Subcutaneous adipose tissue (tissue), 4 donors: ENCODE measurements around the gene ANXA3. TPM values are rescaled to one million over a fixed set of nuclear protein-coding genes. Genes with fewer than 3 reads are reported as not detected.

Source experiments
- total RNA-seq, 4 donors: library from RNA; depleted of rRNA; stranded (reverse); fragments of >200 nt; gene quantifications; one replicate each; pipeline ENCODE4 v1.1.0, GENCODE V29; 2016
- TF ChIP-seq, protein P1 (sequence below): fragments of 450-650 bp; IDR thresholded peaks from one replicate; pipeline ENCODE4 v1.5.1; 2016; ENCODE audit warnings: low read depth, mild to moderate bottlenecking, control low read depth, antibody characterized with exemption, moderate library complexity

The ANXA3 gene
- total RNA-seq, 4 donors from 2014 or later = 11.4 to 143 (median 66.1) TPM

DNA sequence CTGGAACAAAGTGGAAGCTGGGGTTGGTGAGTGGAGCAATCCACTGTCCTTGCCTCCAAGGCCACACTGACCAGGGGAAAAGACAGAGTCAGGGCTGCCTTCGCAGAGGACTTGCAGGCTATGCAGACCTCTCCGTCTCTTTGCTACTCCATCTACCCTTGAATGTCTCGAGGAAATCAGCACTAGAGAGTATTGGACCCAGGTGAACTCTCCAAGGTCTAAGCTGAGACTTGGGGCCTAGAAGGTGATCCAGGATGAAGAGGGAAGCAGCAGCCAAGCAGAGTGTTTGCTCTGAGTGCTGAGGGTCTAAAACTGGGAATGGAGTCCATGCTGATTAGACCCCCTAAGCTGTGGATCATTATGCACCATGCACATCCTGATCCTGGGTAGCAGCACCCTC is 54.5 kb downstream of the ANXA3 start:
- TF ChIP-seq, protein P1, sequence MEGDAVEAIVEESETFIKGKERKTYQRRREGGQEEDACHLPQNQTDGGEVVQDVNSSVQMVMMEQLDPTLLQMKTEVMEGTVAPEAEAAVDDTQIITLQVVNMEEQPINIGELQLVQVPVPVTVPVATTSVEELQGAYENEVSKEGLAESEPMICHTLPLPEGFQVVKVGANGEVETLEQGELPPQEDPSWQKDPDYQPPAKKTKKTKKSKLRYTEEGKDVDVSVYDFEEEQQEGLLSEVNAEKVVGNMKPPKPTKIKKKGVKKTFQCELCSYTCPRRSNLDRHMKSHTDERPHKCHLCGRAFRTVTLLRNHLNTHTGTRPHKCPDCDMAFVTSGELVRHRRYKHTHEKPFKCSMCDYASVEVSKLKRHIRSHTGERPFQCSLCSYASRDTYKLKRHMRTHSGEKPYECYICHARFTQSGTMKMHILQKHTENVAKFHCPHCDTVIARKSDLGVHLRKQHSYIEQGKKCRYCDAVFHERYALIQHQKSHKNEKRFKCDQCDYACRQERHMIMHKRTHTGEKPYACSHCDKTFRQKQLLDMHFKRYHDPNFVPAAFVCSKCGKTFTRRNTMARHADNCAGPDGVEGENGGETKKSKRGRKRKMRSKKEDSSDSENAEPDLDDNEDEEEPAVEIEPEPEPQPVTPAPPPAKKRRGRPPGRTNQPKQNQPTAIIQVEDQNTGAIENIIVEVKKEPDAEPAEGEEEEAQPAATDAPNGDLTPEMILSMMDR = no peak

DNA sequence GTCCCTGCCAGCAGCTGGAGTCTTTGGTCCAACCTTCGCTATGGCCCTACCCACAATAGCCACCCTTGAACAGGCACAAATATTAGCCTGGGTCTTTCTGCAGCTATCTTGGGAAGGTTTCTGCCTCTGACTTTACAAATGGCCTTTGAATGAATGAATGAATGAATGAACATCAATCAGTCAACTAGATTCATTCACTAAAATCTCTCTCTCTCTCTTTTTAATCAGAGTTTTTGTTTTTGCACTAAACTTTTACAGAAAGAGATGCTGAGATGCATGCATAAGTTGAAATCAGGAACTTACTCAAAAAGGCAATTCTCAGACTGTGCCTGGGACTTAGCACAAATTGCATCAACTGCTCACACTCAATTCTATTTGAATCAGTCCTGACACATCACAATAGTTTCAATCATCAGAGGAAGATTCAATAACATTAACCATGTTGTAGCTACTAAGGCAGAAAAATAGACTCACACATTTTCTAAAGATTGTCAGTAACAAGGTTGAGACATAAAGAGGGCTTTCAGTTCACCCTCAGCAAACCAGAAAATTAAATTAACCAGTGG is 55.0 kb downstream of the ANXA3 start:
- TF ChIP-seq, protein P1 = no peak

DNA sequence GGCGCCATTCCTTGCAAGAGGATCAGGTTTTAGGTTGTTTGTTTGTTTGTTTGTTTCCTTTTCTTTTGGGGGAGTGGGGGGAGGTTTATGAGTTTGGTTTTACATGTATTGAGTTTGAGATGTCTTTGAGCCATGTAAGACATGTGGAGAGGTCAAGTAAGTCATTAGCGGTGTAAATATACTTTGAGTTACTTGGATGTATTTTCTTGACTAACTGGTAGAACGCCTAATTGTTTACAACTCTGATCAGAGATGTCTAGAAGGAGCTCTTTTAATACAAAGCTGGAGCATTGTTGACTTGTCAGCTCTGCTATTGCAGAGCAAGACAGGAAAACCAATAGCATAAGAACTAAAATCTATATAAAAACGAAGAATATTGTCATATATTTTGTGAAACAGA is 57.1 kb downstream of the ANXA3 start:
- TF ChIP-seq, protein P1 = no peak

DNA sequence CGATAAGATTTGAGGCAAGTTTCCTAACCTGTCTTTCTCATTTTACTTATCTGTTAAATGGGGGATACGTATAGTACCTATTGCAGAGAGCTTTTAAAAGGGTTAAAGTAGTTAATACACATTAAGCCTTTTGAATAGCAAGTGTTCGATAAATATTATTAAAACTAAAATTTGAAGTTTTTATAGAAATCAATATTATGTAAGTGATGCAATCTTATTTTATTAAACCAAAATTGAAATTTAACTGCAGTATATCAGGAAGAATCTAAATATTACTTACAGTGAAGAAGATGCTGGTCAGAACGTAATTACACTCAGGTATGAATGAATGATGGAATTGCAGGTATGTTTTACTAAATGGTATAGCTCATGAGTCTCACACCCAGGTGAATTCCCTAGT is 58.0 kb downstream of the ANXA3 start:
- TF ChIP-seq, protein P1 = no peak

DNA sequence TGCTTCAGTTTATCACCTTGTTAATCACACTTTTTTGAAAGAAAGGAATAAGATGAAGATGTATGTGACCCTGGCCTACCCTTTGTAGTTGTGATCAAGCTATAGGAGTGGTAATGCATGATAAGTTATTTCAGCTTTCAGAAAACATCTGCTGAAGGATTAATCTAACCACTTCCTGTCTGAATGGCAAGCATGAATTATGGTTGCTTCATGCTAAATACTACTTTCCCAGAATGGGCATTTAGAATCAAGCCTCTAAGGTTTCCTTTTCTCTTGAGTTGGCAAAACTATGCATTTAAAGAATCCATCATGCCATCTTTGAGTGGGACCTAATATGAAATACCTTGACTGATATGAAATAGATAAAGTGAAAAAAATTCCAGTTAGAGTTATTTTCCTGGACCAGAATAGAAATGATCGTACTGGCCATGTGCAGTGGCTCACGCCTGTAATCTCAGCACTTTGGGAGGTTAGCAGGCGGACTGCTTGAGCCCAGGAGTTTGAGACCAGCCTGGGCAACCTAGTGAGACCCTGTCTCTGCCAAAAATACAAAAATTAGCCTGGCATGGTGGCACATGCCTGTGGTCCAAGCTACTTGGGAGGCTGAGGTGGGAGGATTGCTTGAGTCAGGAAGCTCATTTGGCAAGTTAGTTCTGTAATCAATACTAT is 59.1 kb downstream of the ANXA3 start:
- TF ChIP-seq, protein P1 = no peak

DNA sequence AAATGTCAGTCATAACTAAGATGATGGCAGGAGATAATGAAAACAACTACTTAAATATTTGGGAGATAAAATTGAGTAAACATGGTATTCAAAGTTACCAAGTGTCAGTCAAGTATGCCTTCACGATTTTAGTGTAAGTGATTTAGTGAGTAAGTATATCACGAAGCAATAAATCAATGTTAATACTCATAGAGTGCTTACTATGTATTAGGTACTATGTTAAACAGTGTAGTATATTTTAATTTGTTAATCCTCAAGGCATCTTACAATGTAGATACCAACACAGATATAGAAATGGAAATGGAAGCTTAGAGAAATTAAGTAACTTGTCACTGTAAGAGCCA is 59.6 kb downstream of the ANXA3 start:
- TF ChIP-seq, protein P1 = no peak

DNA sequence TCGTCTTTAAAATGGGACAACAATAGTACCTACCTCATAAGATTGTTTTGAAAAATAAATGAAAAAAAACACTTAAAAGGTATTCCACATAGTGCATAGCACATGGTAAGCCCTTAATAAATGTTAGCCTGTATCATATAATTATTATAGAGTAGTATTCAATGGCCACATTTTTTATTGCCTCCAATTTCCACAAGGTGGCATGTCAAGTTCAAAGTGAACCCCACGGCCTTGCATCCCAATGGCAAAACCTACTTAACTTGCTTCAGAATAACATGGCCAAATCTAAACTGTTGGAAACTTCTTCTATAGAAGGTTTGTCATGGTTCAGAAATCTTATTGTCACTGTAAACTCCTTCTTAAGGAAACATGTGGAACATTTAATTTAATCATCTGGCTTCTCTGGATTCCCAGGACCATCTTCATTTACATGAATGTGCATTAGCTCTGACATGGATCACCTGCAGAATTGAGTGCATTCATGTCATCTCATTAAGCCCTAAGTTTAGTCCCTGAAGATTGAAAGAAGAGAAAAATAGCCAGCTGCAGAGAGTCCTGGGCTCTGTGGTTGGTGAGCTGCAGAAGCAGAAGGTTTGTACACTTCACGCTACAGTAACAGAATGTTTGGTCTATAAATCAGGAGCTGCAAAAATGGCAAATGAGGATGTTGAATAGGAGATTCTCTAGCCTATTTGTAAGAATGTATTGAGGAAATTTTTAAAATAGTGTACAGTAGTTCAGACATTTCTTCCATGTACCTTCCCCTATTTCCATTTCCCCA is 61.0 kb downstream of the ANXA3 start:
- TF ChIP-seq, protein P1 = no peak
